ENCODE measurements around the gene LMX1A. TPM values are rescaled to one million over a fixed set of nuclear protein-coding genes. Genes with fewer than 3 reads are reported as not detected.

The LMX1A gene
- total RNA-seq, 1 donor from 2014 or later = not detected

- H3K4me3 ChIP-seq = no peak overlapping the region
- H3K4me1 ChIP-seq = no peaks in the 10 kb centered on the region
- intact Hi-C loops (cut with DNase I) = no loop called here
- no peak for TF ChIP-seq POLR2AphosphoS5 (IDR thresholded peaks at IDR 0.05; ENCODE audit: insufficient read depth in 1 of 2, low read depth in 1 of 2)
- no peak for TF ChIP-seq POLR2A (IDR thresholded peaks at IDR 0.05)
- no peak for TF ChIP-seq CTCF (IDR thresholded peaks at IDR 0.05)
- no peaks in the 10 kb centered on the region for H3K36me3 ChIP-seq
- H3K9me3 ChIP-seq = no peaks in the 10 kb centered on the region
- H3K27ac ChIP-seq = no peak overlapping the region
- no peak for DNase-seq (ENCODE audit: extremely low spot score in 2 of 2)
- H3K27me3 ChIP-seq = no peaks in the 10 kb centered on the region
Observed at GRCh38 chr1:165259706-165260428, 96.6 kb downstream of the LMX1A start.

- H3K9me3 ChIP-seq = no peaks in the 10 kb centered on the region
- H3K4me3 ChIP-seq = no peak overlapping the region
- no peaks in the 10 kb centered on the region for H3K4me1 ChIP-seq
- H3K27me3 ChIP-seq = no peaks in the 10 kb centered on the region
- TF ChIP-seq CTCF (IDR thresholded peaks at IDR 0.05) (no peak), POLR2AphosphoS5 (IDR thresholded peaks at IDR 0.05; ENCODE audit: insufficient read depth in 1 of 2, low read depth in 1 of 2) (no peak), POLR2A (IDR thresholded peaks at IDR 0.05) (no peak)
- H3K27ac ChIP-seq = no peak overlapping the region
- intact Hi-C loops (cut with DNase I) = no loop called here
- no peak for DNase-seq (ENCODE audit: extremely low spot score in 2 of 2)
- H3K36me3 ChIP-seq = no peaks in the 10 kb centered on the region
Observed at GRCh38 chr1:165259236-165259635, 97.3 kb downstream of the LMX1A start.

GRCh38 chr1:165257969-165258459 lies 98.5 kb downstream of the LMX1A start:
- intact Hi-C loops (cut with DNase I) = no loop called here
- no peak for DNase-seq (ENCODE audit: extremely low spot score in 2 of 2)

GRCh38 chr1:165254896-165255625 lies 101.5 kb downstream of the LMX1A start:
- intact Hi-C loops (cut with DNase I) = no loop called here
- no peak for TF ChIP-seq POLR2AphosphoS5 (IDR thresholded peaks at IDR 0.05; ENCODE audit: insufficient read depth in 1 of 2, low read depth in 1 of 2)
- TF ChIP-seq CTCF (IDR thresholded peaks at IDR 0.05) = no peak
- TF ChIP-seq POLR2A (IDR thresholded peaks at IDR 0.05) = no peak
- no peak for DNase-seq (ENCODE audit: extremely low spot score in 2 of 2)
- Histone ChIP-seq H3K4me1 (no peaks in the 10 kb centered on the region), H3K27ac (no peak overlapping the region), H3K27me3 (no peaks in the 10 kb centered on the region), H3K36me3 (no peaks in the 10 kb centered on the region), H3K4me3 (no peak overlapping the region), H3K9me3 (no peaks in the 10 kb centered on the region)

More at GRCh38 chr1:165257969-165258459, 98.5 kb downstream of the LMX1A start:
- Histone ChIP-seq H3K36me3 (no peaks in the 10 kb centered on the region), H3K27ac (no peak overlapping the region), H3K9me3 (no peaks in the 10 kb centered on the region), H3K4me1 (no peaks in the 10 kb centered on the region), H3K4me3 (no peak overlapping the region), H3K27me3 (no peaks in the 10 kb centered on the region)
- TF ChIP-seq POLR2A (IDR thresholded peaks at IDR 0.05) (no peak), POLR2AphosphoS5 (IDR thresholded peaks at IDR 0.05; ENCODE audit: insufficient read depth in 1 of 2, low read depth in 1 of 2) (peak in 1 of 2 donors; percentile 43), CTCF (IDR thresholded peaks at IDR 0.05) (peak; percentile 34 to 52 (median 45))
